Nucleus accumbens (tissue), 56 donors: Measurements from ENCODE around the gene C19orf33.
A peak's percentile ranks its signal among the peaks of the same experiment; 100 is the strongest.
"Not testable (repeated sequence)": the region's sequence is repeated elsewhere in the genome, so short reads cannot be mapped to it uniquely, and the experiment has no call there.

Experiments used
- DNase-seq, 56 donors: peaks; one replicate each; lab custom pipeline; 2025; lab: John Stamatoyannopoulos, UW

Gene C19orf33

DNA sequence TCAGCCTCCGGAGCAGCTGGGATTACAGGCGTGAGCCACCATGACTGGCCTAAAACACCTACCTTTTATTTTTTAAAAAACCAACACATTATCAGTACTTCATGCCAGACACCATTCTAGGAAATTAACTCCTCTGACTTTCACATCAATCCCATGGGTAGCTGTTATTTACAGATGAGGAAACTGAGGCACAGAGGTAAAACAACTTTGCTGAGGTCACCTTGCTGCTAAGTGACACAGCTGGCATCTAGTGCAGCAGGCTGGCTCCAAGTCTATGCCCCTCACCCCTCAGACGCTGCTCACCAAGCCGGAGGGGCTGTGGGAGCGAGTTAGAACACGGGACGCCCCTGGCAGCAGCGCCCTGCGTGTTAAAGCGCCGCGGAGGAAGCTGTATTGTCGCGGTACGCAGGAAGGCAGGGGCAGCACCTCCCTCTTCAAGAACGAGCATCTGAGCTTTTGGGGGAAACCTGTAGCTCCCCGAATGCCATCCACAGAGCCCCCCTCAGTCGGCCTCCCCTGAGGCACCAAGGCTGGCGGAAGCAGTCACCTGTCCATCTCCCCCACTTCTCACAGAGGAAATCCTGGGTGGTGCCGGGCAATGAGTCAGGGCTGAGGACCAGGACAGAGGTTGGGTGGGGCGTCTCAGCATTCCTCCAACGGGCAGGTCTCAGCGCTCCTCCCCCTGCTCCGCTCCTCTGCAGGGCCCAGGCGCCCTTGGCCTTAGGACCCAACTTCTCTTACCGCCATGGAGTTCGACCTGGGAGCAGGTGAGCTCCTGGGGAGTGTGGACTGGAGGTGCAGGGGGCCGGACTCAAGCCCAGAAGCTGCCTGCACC is at the start of gene C19orf33:
Gene C19orf33, plus strand, starts transcription at position 735 of the 835 bp plus-strand sequence. Its CDS starts 11 bp downstream, at position 746.
- no peak for DNase-seq

DNA sequence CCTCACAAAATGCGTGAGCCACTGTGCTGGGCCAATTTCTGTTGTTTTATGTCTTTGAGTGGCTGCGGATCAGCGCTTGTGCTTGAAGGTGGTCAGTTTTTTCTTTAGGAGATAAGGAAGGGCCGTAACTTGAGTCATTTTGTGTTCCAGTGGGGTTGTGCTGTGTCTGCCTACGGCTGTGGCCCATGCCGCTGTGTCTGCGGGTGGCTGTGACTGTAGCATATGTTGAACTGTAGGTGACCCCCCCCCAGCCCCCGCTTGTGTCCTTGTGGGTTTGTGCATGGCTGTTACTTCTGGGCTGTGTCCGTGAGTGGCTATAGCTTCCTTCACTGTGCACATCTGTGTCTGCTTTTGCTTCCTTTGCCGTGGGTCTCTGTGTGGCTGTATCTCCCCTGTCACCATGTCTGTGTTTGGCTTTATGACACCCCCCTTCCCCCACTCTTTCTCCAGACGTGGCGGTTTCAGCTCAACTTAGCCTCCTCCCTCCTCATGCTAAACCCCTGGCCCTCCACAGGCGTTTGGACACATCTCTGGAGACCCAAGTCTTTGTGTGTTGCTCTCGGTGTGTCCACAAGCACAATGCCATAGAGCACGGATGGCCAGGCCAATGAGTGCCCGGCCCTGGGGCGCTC is 48.6 kb upstream of the C19orf33 start:
- peak in 23 of 56 donors; percentile 14 to 67 (median 33) for DNase-seq

DNA sequence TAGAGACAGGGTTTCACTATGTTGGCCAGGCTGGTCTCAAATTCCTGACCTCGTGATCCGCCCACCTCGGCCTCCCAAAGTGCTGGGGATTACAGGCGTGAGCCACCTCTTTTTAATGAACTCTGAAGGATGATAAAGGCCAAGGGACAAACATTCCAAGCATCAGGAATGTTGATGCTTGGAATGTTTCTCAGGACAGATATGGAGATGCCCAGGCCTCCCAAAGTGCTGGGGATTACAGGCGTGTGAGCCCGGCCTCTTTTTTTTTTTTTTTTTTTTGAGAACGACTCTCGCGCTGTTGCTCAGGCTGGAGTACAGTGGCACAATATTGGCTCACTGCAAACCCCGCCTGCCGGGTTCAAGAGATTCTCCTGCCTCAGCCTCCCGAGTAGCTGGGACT is 42.1 kb upstream of the C19orf33 start:
- not testable (repeated sequence) for DNase-seq

GRCh38 chr19:38262585-38263268 is 41.3 kb upstream of the C19orf33 start:
- no peak for DNase-seq

DNA sequence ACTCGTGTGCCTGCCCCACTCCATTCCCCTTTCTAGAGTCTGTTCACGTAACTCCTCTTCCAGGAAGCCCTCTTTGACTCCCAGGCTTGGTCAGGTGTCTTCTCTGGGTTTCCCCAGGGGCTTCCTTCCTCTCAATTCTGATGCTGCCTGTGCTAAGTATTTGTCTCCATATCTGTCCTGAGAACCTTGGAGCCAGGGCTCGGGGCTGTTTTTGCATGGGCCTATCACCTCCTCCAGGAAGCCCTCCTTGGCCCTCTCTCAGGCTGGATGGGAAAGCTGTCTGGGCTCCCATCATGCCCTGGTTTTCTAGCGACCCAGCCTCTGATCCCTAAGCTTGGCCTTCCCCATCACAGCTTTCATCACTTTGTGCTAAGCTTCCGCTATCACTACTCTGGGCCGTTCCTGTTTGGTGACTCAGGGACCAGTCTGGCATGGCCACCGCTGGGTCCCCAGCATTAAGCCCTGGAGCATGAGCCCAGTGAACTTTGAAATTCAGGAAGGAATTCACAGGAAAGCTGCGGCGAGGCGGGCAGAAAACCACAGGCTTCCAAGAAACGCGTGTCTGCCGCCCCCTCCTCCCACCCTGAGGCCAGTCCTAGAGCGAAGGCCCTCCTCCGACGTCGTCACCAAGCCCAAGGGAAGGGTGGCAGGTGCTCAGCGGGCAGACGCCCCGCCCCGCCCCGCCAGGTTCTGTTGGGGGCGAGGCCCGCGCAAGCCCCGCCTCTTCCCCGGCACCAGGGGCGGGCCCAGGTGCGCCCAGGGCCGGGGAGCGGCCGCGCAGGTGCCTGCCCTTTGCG is 40.2 kb upstream of the C19orf33 start:
- peak in 15 of 56 donors; percentile 31 to 70 (median 47) for DNase-seq

DNA sequence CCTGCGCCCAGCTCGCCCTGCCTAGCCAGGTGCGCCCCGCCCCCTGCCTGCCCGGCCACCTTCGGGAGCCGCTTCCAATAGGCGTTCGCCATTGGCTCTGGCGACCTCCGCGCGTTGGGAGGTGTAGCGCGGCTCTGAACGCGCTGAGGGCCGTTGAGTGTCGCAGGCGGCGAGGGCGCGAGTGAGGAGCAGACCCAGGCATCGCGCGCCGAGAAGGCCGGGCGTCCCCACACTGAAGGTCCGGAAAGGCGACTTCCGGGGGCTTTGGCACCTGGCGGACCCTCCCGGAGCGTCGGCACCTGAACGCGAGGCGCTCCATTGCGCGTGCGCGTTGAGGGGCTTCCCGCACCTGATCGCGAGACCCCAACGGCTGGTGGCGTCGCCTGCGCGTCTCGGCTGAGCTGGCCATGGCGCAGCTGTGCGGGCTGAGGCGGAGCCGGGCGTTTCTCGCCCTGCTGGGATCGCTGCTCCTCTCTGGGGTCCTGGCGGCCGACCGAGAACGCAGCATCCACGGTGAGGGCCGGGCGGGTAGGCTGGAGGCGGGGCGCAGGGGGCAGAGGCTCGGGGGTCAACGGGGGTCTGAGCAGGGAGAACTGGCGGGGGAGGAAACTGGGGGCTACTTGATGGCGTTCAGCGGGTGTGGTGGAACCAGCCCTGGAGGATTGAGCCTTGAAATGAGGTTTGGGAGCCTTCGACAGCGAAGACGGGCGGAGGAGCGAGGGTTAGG is 39.4 kb upstream of the C19orf33 start, which contains the start of gene SPINT2:
Gene SPINT2, plus strand, starts transcription at position 88 of the 727 bp plus-strand sequence. Its CDS starts 320 bp downstream, at position 408.
- peak in 23 of 56 donors; percentile 18 to 77 (median 49) for DNase-seq

- no peak for DNase-seq
Observed at GRCh38 chr19:38265213-38265861, 38.7 kb upstream of the C19orf33 start.

GRCh38 chr19:38265921-38266429 is 38.1 kb upstream of the C19orf33 start:
- DNase-seq = no peak

DNA sequence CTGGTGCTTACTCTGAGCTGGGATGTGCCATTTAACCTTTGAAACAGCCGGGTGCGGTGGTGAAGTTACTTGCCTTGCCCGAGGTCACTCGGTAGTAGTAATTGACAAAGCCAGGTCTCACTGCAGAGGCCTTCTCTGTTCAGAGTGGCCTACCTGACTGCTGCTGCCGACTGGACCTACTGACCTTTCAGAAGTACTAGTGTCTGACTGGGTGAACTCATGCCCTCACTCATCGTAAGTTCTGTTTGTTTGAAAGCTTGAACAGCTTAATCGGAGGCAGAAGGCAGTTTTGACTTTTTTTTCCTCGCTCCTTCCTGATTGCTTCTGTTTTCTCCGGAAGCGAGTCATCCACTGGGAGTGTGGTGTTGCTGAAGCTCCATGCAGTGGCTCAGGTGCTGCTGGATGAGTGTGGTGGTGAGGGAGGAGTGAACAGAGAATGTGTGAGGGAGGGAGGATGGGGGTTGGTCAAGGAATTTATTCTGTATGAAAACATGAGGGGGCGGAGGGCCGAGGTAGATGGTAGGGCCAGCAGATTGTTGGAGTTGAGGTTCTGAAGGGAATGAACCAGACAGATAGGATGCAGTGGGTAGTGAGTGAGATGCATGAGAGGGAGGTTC is 37.0 kb upstream of the C19orf33 start:
- no peak for DNase-seq

GRCh38 chr19:38267761-38268483 is 36.1 kb upstream of the C19orf33 start:
- DNase-seq = no peak

DNA sequence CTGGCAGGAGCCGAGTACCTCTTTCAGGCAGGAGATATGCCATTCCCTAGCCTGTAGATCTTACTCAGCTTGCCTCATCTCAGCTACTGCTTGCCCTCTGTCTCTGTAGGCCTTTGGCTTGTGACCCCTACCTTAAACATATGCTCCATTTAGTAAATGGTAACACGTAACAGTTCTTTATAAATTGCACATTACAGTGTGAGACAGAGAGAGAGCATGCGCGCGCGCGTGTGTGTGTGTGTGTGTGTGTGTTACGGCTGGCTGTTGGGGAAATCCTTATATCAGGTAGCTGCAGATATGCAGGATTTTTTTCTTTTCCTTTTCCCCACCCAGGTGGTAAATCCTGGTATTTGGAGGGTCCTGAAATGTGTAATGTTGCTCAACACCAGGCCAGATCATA is 35.5 kb upstream of the C19orf33 start:
- no peak for DNase-seq

DNA sequence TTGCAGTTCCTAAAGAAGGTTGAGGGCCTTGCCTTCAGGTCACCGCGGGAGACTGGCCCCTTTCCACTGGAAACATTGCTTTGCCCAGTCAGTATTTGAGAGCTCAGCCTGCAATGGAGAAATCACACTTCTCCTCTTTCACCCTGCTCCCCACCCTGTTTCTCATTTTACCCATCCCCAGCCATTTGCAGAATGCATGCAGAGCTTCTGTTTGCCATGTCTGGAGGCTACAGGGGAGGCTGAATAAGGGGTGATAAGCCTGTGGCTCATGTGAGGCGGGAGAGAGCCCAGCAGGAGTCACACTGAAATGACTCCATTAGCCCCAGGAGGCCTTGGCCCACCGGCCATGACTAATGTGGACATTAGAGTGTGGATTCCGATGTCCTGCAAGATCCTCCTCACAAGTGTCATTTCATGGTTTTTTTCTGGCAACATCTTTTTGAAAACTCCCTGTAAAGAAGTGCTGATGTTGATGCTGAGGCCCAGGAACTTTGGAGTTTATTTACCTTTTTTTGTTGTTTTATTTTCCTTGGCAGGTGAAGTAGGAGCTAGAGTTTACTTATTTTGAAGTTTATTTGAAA is 33.4 kb upstream of the C19orf33 start:
- no peak for DNase-seq

DNA sequence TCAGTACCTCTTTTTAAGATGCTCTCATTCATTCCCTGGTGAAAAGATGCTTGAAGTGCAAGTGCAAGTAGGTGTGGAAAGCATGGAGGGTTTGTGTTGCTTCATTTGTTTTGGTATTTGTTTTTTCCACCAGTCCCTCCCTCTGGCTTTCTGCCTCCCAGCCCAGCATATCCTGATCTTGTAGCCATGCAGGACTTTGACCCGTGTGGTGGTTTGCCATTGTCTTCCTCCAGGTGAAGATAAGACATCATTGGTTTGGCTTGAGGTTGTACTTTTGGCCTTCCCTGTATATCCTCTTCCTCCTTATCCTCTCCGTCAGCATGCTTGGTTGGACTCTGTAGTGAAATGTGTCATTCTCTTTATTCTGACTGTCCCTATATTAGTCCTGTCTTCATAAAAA is 30.6 kb upstream of the C19orf33 start:
- no peak for DNase-seq

DNA sequence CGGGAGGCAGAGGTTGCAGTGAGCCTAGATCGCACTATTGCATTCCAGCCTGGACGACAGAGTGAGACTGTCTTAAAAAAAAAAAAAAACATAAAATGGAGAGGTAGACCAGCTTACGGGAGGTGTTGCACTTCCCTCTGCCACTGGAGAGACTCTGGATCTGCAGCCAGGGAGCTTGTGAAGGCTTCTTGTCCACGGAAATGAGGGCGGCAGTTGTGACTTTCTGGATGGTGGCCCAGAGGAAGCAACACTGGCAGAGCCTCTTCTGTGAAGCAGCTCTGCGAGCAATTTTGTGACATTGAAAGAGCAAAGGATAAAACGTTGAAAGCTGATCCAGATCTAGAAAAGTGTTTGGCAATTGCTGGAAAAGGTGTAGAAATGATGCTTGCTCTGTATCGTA is 29.3 kb upstream of the C19orf33 start:
- DNase-seq = peak in 50 of 56 donors; percentile 4 to 79 (median 51)

DNA sequence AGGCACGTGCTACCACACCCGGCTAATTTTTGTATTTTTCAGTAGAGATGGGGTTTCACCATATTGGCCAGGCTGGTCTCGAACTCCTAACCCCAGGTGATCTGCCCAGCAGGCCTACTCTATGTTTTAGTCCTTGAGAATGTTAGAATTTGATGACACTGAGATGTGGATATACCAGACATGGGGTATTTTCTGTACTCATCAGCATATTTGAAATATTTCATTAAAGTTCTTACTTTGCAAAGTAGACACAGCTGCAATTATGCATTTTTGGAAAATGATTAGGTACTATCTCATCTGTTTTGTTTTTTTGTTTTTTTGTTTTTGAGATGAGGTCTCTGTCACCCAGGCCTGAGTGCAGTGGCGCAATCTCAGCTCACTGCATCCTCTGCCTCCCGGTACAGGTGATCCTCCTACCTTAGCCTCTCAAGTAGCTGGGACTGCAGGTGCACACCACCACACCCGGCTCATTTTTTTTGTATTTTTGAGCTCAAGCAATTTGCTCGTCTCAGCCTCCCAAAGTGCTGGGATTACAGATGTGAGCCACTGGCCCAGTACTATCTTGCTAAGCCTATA is 27.0 kb upstream of the C19orf33 start:
- DNase-seq = no peak

GRCh38 chr19:38277549-38277948 is 26.5 kb upstream of the C19orf33 start:
- DNase-seq = no peak
